SHP77 (cell line): ENCODE measurements around the gene RUNX1.
A peak's percentile ranks its signal among the peaks of the same experiment; 100 is the strongest.

Experiments
- DNase-seq, 2 experiments: peaks; one replicate each; lab custom pipeline; 2025; lab: John Stamatoyannopoulos, UW

The RUNX1 gene

GRCh38 chr21:35059742-35060141 lies 10.6 kb upstream of the RUNX1 start:
- DNase-seq, result no peak

GRCh38 chr21:35058058-35058457 lies 9.0 kb upstream of the RUNX1 start:
- no peak for DNase-seq

- DNase-seq, result no peak
Observed at GRCh38 chr21:35057428-35057827, 8.3 kb upstream of the RUNX1 start.

GRCh38 chr21:35053356-35054096 lies 4.4 kb upstream of the RUNX1 start:
- no peak for DNase-seq

GRCh38 chr21:35052801-35053200 lies 3.7 kb upstream of the RUNX1 start:
- no peak for DNase-seq

- peak; percentile 29 to 61 for DNase-seq
Observed at GRCh38 chr21:35051287-35051818, 2.3 kb upstream of the RUNX1 start.

- DNase-seq, result no peak
Observed at GRCh38 chr21:35050348-35051286, 1.5 kb upstream of the RUNX1 start.

GRCh38 chr21:35048183-35048601 lies 910 bp downstream of the RUNX1 start:
- DNase-seq, result peak in 1 of 2 experiments; percentile 16

- no peak for DNase-seq
Observed at GRCh38 chr21:35046880-35047229, 2.2 kb downstream of the RUNX1 start.

GRCh38 chr21:35046263-35046624 lies 2.9 kb downstream of the RUNX1 start:
- DNase-seq, result no peak

- no peak for DNase-seq
Observed at GRCh38 chr21:35045542-35046262, 3.4 kb downstream of the RUNX1 start.

- no peak for DNase-seq
Observed at GRCh38 chr21:35044770-35045541, 4.1 kb downstream of the RUNX1 start.

GRCh38 chr21:35044128-35044527 lies 5.0 kb downstream of the RUNX1 start:
- no peak for DNase-seq

GRCh38 chr21:35043549-35043948 lies 5.6 kb downstream of the RUNX1 start:
- DNase-seq, result no peak

- DNase-seq, result no peak
Observed at GRCh38 chr21:35042836-35043235, 6.3 kb downstream of the RUNX1 start.

- no peak for DNase-seq
Observed at GRCh38 chr21:35041881-35042280, 7.2 kb downstream of the RUNX1 start.

- no peak for DNase-seq
Observed at GRCh38 chr21:35041122-35041521, 8.0 kb downstream of the RUNX1 start.

GRCh38 chr21:35039595-35040289 lies 9.4 kb downstream of the RUNX1 start:
- DNase-seq, result no peak

- no peak for DNase-seq
Observed at GRCh38 chr21:35038772-35039319, 10.3 kb downstream of the RUNX1 start.

- DNase-seq, result no peak
Observed at GRCh38 chr21:35037384-35037765, 11.7 kb downstream of the RUNX1 start.
